ENCODE data around the gene TGFBR2.

DNA sequence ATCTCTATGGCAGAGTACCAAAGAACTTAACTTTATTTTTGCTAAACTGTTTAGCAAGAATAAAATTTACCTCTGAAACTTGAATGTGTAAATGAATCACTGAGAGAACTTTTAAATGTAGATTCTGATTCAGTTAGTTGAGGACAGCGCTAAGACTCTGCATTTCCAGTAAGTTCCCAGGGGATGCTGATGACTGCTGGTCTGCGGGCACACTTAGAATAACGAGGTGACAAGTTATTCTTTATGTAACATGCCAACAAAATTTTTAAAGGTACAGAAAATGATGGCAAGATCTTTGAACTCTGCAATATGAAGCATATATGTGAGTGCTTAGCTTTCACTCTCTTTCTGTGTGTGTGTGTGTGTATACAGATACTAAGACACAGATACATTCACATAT, 56.4 kb downstream of the TGFBR2 start:
- TF ChIP-seq POLR2AphosphoS5 (IDR thresholded peaks at IDR 0.05) (peak in 1 of 3 donors; percentile 17), POLR2A (IDR thresholded peaks at IDR 0.05) (no peak)
- TF ChIP-seq, protein P1, sequence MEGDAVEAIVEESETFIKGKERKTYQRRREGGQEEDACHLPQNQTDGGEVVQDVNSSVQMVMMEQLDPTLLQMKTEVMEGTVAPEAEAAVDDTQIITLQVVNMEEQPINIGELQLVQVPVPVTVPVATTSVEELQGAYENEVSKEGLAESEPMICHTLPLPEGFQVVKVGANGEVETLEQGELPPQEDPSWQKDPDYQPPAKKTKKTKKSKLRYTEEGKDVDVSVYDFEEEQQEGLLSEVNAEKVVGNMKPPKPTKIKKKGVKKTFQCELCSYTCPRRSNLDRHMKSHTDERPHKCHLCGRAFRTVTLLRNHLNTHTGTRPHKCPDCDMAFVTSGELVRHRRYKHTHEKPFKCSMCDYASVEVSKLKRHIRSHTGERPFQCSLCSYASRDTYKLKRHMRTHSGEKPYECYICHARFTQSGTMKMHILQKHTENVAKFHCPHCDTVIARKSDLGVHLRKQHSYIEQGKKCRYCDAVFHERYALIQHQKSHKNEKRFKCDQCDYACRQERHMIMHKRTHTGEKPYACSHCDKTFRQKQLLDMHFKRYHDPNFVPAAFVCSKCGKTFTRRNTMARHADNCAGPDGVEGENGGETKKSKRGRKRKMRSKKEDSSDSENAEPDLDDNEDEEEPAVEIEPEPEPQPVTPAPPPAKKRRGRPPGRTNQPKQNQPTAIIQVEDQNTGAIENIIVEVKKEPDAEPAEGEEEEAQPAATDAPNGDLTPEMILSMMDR (IDR thresholded peaks at IDR 0.05 in 8 of 11, conservative IDR thresholded peaks at IDR 0.05 in 3 of 11): no peak
